GM04504 (cell line): Measurements from ENCODE around the gene RACK1.

Experiments
- DNase-seq: peaks from one replicate; pipeline ENCODE4 v3.0.0-alpha.2; 2012; ENCODE audit warnings: low read depth

Gene RACK1

DNA sequence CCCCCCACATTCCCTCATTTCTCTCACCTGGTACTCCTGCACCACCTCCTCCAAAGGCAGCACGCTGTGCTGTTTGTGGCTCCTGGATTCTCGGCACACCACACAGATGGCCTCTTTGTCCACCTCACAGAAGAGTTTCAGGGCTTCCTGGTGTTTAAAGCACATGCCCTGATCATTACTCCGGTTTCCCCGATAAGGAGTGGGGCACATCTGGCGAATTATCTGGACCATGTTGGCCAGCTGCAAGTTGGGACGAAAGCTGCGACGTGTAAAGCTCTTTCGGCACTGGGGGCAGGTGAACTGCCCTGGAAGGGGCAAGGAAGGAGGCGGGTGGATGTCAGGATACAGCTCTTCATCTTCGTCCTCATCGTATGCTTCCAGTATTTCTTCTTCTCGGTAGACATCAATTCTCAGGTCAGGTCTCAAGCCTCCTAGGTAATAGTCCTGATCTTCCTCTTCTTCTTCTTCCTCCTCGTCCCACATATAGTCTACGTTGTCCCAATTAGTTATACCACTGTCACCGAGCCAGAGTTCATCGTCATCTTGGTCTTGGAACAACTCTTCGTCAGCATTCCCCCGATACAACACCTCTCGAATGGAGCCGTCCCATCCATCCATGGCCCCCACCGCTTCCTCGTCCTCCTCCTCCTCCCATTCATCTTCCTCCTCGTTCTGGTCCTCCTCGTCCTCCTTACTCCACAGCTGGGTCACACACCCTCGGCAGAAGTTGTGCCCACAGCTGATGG lies 16.4 kb upstream of the RACK1 start:
- DNase-seq, result no peak

DNA sequence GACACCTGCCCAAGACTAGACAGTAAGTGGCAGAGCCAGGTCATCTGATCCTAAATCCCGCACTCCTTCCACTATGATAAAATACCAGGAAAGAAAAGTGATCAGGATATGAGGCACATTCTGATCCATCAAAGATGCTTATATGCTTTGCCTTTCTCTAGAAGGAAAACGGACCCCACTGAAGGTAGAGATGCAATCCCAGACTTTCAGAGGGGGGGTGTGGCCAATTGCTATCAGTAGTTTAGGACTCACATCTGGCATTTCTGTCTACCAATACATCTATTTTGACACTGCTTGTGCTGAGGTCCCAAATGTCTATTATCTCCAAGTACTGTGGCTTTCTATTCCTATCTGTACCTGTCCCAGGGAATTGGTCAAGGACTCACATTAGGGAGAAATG lies 15.6 kb upstream of the RACK1 start:
- DNase-seq, result no peak

- no peak for DNase-seq
Observed at GRCh38 chr5:181258576-181258975, 14.9 kb upstream of the RACK1 start.

- no peak for DNase-seq
Observed at GRCh38 chr5:181255836-181256578, 12.3 kb upstream of the RACK1 start.

GRCh38 chr5:181255276-181255675 lies 11.6 kb upstream of the RACK1 start:
- no peak for DNase-seq

GRCh38 chr5:181248277-181248676 lies 4.6 kb upstream of the RACK1 start:
- no peak for DNase-seq

- DNase-seq, result peak; percentile 81
Observed at GRCh38 chr5:181246276-181247049, 2.8 kb upstream of the RACK1 start.

DNA sequence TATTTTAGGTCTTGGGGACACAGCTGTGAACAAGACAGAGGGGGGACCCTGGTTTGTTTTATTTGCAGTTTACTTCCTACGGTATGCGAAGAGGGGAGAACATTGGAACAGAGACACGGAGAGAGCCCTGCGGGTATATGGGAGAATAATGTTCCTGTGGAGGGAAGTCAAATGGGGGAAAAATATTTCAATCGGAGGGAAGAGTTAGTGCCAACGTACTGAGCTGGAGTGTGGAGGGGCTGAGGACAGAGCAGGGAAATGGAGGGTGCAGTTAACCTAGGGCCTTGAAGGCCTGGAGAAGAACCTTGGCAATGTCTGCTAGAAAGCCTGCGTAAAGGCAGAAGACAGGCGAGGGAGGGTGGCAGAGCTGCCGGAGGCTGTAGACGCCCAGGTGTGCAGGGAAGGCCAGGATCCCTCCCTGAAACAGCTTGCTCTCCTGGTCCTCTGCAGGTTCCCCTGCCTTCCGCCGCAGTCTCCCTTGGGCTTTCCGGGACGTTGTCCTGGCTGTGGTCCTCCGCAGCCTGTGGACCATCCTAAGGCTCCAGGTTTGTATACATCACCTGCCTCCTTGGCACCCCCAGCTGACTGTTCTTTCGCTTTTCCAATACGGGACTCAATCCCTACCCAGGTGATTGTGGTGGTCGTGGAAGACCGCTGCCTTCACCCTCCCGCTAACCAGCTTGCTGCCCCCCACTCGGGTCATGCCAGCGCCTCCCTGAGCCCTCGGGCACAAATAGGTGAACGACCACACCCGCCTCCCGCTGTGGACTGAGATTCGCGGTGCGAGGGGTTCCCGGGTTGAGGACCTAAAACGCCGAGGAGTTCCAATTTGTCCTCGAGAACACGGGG lies 1.9 kb upstream of the RACK1 start:
- no peak for DNase-seq

GRCh38 chr5:181243018-181243563 lies 615 bp downstream of the RACK1 start:
- DNase-seq, result no peak

DNA sequence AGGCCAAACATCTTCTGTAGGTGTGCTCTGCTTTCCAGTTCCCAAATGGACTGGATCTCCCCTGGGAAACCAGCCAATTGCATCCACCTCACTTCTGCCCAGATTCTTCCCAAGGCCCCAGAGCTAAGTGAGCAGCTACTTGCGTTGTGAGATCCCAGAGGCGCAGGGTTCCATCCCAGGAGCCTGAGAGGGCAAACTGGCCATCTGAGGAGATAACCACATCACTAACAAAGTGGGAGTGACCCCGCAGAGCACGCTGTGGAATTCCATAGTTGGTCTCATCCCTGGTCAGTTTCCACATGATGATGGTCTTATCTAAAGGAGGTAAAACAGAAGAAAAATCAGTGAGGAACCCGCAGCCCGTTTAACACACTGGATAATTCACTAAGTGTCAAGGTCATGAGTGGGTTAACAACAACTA lies 1.7 kb downstream of the RACK1 start:
- DNase-seq, result no peak

- DNase-seq, result peak; percentile 75
Observed at GRCh38 chr5:181241393-181241975, 2.2 kb downstream of the RACK1 start.

GRCh38 chr5:181239062-181239663 lies 4.5 kb downstream of the RACK1 start:
- no peak for DNase-seq

GRCh38 chr5:181237729-181238385 lies 5.8 kb downstream of the RACK1 start:
- no peak for DNase-seq

- no peak for DNase-seq
Observed at GRCh38 chr5:181236954-181237641, 6.6 kb downstream of the RACK1 start.

DNA sequence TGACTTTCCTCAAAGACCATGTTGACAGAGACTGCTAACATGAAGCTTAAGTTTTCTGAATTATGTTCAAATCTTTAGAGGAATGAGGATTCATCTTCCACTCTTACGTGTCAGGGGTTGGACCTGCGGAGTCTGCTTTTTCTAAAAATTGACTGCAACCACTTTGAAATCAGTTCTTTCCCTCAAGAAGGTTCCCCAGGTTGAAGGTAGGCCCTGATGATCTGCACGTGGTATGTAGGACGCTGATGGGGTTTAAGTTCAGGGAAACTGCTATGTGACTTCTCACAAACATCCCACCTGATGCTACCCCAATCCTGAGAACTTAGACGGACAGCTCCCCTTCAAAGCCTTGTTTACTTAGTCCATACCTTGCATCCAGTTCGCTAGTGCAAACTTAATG lies 7.2 kb downstream of the RACK1 start:
- DNase-seq, result no peak

- DNase-seq, result no peak
Observed at GRCh38 chr5:181235689-181236366, 7.9 kb downstream of the RACK1 start.

- DNase-seq, result no peak
Observed at GRCh38 chr5:181235323-181235688, 8.4 kb downstream of the RACK1 start.

GRCh38 chr5:181234455-181235306 lies 9.0 kb downstream of the RACK1 start:
- DNase-seq, result no peak
